Dermis microvascular lymphatic vessel endothelial cell (primary cell): ENCODE results near the gene AEN. TPM values are rescaled to one million over a fixed set of nuclear protein-coding genes. Genes with fewer than 3 reads are reported as not detected.
"Not testable (repeated sequence)": the region's sequence is repeated elsewhere in the genome, so short reads cannot be mapped to it uniquely, and the experiment has no call there.

Source experiments
- DNase-seq, 2 donors: peaks; one replicate each; pipeline versions ENCODE4 v3.0.0 to v3.0.0-alpha.2; 2010; ENCODE audit warnings: low read depth in 2 of 2
- total RNA-seq: library from RNA; depleted of rRNA; stranded (reverse); fragments of >200 nt; gene quantifications from 2 replicates; pipeline ENCODE4 v1.2.1, GENCODE V29; 2014

AEN gene
- total RNA-seq, 1 donor from 2014 or later = 42.7 TPM

DNA sequence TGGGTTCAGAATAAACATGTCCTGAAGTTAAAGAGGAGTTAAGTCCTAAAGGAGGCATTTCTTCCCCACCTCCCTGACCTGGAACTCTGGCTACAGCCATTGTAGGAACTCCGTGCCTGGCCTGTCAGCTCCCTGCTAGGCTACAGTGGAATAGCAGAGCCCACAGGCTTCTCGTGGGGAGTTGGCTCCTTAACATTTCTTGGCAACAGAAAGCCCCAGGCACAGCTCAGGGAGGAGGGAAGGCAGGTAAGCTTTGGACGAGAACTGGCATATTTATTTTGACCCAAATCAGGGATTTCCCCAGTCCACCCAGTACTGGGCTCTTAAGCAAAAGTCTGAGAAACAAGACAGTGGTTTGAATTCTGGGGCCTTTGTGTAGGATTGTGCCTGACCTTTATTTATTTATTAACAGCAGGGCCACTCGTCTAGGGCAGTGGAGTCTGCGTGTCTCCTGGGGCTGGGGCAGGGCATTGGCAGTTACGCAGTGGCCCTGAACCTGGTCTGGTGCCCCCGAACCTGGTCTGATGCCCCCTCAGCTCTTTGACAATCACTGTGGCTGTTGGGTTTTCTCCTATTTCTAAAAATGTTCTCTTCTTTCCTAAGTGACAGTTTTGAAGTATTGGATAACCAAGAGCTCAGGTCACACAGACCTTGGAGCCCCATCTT lies 9.8 kb downstream of the AEN start:
- DNase-seq = no peak

DNA sequence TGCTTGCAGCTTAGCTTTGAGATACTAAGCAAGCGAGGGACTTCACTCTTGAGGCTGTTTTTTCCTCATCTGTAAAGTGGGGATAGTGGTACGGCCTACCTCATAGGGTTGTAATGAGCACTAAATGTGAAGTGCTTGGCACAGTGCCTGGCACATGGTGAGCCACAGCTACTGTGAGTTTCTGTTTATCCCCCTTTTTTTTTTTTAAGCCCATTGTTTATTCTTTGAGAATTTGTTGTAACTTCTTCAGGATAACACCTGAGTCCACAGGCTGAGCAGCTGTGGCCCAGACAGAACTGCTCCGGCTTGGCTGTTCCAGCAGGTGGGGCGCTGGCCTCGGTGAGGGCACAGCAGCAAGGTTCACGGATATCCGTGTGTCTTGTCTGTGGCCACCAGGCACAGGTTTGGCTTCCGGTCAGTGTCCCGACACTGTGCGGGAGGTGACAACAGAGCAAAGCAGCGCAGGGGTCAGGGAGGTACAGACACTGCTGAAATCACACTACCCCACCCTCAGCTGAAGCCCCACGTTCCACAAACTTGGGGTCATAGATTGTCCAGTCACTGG lies 10.4 kb downstream of the AEN start:
- DNase-seq = peak; percentile 50 to 81

DNA sequence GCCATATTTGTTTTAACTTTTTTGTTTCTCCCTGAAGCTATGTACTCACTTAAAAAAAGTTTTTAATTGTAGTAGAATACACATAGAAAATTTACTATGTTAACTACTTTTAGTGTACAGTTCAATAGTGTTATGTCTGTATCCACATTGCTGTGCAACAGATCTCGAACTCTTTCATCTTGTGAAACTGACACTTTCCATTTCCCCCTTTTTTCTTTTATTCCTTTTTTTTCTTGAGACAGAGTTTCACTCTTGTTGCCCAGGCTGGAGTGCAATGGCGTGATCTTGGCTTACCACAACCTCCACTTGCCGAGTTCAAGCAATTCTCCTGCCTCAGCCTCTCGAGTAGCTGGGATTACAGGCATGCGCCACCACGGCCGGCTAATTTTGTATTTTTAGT lies 11.7 kb downstream of the AEN start:
- not testable (repeated sequence) for DNase-seq

DNA sequence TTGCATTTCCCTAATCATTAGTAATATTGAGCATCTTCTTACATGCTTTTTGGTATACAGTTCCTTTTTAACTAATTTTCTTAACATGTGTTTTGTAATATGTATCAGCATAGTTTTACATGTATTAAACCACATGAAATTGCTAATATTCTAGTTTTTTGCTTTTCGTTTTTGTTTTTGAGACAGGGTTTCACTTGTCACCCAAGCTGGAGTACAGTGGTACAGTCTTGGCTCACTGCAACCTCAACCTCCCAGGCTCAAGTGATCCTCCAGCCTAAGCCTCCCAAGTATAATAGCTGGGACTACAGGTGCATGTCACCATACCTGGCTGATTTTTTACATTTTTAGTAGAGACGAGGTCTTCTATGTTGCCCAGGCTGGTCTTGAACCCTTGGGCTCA lies 13.3 kb downstream of the AEN start:
- DNase-seq = no peak

DNA sequence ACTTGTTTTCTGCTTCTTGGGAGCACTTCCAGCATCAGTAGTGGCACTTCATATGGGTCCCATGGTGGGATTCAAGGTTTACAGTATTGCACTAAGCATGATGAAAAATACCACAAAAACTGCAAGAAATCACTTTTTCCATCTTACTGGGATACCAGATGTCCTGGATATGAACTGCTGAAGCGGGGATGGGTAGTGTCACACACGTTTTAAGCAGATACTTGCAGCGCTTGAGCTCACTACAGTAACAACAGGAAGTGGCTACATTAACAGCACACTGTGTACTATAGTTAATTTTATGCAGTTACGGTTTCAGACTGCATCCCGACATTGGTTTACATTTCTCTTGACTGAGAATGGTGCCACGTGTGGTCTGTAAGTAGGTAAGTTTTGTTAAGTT lies 14.2 kb downstream of the AEN start:
- DNase-seq = peak in 1 of 2 donors; percentile 20

DNA sequence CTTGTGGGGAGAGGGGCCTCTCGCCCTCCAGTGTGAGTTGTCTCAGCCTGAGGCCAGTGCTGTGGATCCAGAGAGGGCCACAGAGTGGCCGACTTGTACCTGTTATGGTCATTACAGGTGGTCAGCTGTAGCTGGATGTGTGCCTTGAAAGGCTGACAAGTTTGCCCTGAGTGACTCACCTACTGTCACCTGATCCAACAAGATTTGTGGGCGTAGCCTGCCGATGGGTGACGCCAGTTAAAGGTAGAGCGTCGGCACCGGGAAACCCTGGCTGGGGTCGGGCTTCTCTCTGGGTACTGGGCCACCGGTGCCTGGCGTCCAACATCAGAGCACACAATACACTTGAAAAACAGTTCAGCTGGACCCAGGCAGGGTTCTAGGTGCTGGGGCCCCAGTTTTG lies 14.9 kb downstream of the AEN start:
- DNase-seq = no peak

DNA sequence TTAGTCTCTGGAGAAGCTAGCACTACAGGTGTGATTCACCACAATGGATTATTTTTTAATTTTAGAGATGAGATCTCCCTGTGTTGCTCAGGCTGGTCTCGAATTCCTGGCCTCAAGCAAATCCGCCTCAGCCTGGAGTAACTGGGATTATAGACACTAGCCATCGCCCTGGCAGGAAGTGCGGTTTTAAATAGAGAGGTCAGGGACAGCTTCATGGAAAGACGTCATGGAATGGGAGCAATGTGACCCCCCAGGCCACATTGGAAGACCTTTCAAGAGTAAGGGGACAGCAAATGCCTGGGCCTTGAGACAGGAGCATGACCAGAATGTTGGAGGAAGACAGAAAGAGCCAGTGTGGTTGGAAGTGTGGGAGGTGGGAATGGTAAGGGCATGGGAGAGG lies 15.5 kb downstream of the AEN start:
- no peak for DNase-seq

DNA sequence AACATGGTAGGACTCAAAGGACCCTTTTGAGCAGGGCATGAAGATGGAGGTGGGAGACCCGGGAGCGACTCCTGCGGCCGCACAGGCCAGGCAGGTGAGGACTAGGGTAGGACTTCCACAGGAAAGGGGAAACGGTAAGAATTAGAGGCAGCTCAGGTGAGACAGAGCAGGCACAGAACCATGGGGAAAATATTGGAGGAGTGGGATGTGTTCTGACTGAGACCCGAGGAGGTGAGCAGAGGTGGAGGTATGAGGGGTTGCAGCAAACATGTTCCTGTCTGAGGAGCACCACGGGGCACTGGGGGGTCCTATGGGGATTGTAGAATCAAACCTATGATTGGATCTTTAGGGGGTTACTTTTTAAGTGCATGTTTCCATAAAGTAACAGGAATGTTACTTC lies 16.3 kb downstream of the AEN start:
- DNase-seq = no peak

DNA sequence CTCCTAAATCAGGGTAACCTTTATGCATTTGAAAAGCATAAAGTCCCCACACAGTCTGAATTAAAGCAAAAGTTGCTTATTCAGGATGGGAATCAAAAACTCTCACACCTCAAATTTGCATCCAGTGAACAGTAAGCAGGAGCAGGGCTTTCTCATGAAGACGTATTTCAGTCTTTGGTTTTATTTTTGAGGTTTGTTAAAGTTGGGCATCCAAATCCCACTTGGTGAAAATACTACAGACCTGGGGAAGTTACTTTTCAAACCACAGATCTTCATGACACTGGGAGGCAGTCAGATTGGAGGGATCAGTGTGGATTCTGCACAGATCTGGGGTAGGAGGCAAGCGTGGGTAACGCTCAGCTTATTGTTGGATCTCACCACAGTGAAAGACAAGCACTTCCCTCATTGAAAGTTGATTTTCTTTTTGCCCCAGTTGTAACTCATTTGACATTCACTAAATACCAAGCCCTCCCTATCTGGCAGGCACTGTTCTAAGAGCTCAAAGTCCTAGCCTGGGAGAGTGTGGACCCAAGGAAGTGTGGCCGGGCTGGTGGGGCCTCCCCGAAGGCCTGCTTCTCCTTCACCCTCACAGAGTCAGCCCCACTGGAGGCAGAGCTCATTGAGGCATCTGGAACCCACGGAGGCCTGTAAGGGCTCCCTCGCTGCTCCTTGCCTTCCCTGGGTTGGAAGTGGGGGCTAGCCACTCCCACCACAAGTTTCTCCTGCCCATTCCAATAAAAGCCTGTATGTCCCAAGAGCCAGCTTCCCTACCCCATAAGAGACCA lies 16.9 kb downstream of the AEN start:
- DNase-seq = no peak

DNA sequence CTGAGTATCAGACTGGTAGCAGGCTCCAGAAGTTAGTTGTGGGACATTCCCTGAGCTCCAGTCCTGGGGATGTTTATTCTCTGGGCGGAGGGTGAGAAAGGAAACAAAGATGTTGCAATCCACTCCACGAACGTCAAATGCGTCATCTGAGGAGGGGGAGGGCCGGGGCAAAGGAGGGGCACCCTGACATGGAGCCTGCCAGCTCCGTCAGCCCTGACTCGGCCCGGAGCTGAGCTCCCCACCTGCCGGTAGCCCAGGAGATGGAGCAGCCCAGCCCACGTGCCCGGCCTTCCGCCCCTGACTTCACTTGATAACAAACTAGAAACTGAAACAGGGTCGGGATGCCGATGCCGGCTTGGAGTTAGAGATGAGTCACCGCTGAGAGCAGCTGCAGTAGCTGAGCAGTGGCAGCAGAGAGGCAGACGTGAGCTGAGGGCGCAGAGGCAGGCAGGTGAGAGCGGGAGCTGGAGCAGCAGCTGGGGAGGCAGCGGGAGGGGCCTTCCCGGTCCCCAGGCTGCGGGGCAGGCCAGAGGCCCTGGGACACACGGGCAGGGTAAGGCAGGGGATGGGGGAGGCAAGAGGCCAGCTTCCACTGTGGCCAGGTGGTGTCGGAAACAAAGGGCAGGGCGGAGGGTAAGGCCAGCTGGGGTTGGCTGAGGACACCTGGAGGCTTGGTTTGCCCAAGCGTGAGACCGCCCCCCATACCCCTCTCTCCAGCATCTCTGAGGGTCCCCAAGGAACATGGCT lies 17.7 kb downstream of the AEN start, which contains the start of gene ISG20:
Gene ISG20, plus strand, starts transcription at position 391 of the 747 bp plus-strand sequence. Its CDS starts 351 bp downstream, at position 742.
- peak; percentile 96 to 98 for DNase-seq

DNA sequence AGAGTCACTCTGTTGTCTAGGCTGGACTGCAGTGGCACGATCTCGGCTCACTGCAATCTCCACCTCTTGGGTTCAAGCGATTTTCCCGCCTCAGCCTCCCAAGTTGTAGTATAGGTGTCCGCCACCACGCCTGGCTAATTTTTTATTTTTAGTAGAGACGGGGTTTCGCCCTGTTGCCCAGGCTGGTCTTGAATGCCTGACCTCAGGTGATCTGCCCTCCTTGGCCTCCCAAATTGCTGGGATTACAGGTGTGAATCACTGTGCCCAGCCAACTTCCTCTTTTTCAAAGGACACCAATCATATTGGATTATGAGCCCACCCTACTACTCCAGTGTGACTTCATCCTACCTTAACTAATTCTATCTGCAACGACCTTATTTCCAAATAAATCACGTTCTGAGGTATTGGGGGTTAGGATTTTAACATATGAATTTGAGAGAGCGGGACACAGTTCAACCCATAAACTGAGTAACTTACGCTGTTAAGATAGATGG lies 20.9 kb downstream of the AEN start:
- no peak for DNase-seq

DNA sequence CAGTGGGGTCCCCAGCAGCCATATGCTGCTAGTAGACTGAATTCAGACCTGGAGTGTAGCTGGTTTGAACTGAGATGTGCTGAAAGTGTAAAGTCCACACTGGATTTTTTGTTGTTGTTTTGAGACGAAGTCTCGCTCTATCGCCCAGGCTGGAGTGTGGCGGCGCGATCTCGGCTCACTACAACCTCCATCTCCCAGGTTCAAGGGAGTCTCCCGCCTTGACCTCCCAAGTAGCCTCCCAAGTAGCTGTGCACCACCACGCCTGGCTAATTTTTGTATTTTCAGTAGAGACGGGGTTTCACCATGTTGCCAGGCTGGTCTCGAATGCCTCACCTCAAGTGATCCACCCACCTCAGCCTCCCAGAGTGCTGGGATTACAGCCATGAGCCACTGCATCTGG lies 21.4 kb downstream of the AEN start:
- DNase-seq = not testable (repeated sequence)

DNA sequence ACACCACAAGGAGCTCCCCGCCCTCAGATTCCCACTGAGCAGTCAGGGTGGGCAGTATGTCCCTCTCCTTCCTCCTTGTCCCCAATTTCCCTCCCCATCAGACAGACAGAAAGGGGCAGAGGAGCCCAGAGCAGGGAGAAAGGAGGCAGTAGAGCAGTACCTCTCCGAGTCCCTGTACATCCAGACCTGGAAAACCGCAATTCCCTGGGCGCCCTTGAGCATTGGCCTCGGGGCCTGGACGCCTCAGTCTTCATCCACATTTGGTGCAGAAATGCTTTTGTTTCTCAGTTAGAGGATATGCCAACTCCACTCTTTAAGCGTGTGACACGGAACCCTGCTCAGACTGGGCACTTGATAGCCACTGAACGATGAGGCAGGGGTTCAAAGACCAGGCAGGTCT lies 23.6 kb downstream of the AEN start:
- DNase-seq = no peak

DNA sequence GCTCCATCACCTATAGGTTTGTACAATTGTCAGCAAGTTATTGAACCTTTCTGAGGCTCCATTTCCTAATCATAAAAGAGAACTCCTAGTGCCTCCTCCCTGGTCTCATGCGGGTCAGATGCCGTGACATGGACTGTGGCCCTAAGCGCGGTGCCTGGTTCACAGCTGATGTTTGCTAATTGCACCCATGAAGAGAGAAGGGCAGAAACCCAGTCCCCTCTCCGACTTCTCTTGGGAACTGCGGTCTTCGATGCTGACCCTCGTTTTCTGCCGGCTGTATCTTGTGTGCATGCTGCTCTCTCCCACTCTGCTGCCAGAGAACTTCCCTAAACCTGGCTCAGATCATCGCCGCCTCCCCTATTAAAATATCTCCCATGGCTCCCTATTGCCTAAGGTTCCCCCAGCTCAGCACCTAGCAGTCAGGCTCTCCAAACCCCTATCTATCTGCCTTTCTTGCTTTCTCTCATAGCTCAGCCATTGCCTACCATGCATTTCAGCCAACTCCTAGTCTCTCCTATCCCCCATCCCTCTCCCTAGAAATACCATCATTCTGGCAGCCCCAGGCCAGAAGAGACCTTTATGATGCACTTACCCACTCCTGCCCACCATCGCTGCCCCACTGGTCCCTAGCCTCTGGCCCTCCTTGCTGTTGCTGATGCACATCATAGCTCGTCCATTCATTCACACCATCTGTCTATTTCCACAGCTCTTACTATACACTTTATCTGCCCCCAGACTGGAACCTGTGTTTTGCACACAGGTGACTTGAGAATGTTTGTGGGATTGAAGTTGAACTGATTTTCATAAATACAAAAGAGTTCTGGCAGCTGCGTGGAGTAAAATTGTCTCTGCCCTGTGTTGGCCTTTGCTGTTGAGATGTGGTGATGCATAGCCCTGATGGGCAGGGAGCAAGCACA lies 24.3 kb downstream of the AEN start:
- no peak for DNase-seq

DNA sequence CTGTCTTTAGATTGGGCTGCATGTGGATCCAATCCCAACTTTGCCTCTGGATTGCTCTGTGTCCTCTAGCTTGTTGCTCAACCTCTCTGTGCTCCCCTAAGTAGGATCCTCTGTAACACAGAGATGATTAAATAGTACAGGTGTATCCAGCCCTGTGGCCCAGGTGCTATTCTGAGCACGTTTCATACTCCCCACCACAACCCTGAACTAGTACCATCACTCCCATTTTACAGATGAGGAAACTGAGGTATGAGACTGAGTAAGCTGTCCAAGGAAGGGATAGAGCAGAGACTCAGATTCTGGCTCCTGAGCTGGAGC lies 24.9 kb downstream of the AEN start:
- no peak for DNase-seq

DNA sequence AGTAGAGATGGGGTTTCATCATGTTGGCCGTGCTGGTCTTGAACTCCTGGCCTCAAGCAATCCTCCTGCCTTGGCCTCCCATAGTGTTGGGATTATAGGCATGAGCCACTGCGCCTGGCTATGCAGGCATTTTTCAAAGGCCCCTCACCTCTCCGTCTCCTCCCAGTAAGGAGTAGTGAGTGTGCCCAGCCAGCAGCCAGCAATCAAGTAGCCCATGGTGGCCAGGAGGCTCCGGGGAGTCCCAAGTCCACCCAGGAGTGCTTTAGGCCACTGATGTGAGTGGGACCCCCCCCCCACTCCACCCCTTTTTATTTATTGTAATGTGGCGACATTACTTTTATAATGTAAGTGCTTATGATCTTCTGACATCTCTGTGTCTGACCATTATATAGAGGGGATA lies 25.8 kb downstream of the AEN start:
- no peak for DNase-seq

DNA sequence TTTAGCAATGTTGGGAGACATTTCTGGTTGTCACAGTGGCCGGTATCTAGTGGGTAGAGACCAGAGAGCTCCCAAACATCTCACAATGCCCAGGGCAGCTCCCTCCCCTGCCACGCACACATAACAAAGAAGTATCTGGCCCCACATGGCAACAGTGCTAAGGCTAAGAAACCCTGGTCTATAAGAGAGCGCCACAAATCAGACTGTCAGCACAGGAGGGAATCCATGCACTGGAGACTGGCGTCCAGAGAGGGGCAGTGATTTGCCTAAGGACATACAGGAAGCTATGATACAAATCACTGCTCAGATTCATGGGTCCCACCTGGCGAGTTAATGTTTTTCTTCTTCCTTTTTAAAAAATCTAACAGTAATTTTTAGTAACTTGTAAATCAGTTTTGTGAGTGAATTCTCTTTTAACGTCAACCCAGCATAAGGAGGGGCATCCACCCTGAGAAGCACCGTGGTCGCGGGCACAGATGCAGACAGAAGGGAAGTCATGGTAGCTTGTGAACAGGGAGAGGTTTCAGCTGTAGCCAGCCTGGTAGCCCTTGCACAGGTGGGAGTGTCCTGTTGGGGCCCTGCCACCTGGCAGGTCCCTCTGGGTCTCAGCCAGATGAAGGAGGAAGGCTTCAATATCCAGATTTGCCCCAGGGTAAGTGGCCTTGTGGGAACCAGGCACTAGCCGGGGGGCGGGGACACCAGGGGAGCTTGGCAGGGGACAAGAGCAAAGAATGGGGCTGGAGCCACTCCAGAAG lies 26.4 kb downstream of the AEN start:
- DNase-seq = no peak

DNA sequence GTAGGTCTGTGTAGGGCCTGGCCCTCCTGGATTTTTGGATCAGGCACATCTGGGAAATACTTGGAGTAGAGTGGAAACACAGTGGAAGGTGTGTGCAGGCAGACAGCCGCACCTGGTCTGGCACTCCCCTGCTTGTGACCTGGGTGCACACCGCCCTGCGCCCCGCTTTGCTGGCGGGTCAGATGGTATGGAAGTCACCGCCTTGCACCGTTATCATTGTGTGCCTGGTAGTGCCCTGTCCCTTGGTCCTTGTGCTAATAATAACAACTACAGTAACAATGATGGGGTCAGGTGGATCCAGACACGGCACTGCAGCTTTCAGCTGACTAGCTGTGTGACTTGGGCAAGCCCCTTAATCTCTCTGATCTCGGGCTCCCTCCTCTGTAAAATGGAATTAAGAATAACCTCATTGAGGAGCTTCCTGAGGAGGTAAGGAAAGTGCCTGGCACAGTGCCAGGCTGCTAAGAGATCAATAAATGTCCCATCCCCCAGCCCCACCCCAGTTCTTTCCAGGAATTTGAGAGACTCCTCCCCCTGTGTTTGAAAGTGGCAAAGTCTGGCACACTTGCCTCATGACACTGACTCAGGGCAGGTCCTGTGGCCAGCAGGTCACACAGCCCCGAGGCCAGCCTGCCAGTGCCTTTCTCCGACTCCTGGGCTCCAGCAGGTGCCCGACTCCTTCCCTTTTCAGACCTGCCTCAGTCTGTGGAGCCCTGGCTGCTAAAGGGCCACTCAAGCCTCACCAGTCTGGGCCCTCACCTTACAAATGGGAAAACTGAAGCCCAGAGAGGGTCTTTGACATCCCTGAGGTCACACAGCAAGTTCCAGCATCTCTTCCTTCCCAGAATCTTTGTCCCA lies 27.4 kb downstream of the AEN start:
- peak in 1 of 2 donors; percentile 48 for DNase-seq

DNA sequence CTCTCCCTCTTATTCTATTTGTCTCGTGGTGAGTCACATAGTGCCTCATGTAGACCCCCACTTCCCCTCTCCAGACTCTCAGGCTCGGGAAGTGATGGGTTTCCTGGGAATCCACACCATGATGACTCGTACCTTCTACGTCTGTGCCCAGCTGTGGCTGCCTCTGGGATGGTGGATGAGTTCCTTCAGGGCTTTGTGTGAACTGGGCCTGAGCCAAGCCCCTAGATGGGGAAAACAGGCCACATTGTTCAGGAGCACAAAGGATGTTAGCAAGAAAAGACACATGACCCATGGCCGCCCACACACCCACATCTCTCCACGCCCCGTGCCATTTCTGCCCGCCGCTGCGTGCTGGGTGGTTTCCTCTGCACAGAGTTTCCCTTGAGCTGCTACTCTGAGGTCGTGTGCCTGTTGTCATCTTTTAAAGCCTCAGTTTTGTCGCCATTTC lies 28.2 kb downstream of the AEN start:
- peak; percentile 75 to 96 for DNase-seq
